H1 (cell line): Measurements from ENCODE around the gene ATG5. TPM values are rescaled to one million over a fixed set of nuclear protein-coding genes. Genes with fewer than 3 reads are reported as not detected.

Experiments used
- BCL11A ChIP-seq, 2 experiments: IDR thresholded peaks; one replicate each; pipeline ENCODE4 v1.6.1; 2011; ENCODE audit warnings: low read depth in 2 of 2, low read length in 2 of 2, mild to moderate bottlenecking in 2 of 2
- CBX5 ChIP-seq: fragments of 300-800, 300-1000 bp; sonication (generic); IDR thresholded peaks from 2 replicates; pipeline ENCODE4 v1.7.1; 2016; ENCODE audit warnings: antibody characterized with exemption, low read length, low read depth
- CREB1 ChIP-seq: IDR thresholded peaks from 2 replicates; pipeline ENCODE4 v1.6.1; 2012; ENCODE audit warnings: inconsistent platforms
- RAD21 ChIP-seq, 2 experiments: IDR thresholded peaks in 1 of 2; conservative IDR thresholded peaks in 1 of 2; 2 replicates each; pipeline ENCODE4 v1.6.1; 2011; ENCODE audit warnings: low read depth in 2 of 2, low read length in 2 of 2, improper control_type of control experiment in 1 of 2, inconsistent platforms in 1 of 2, mild to moderate bottlenecking in 1 of 2, moderate library complexity in 1 of 2
- RBBP5 ChIP-seq: IDR thresholded peaks from 2 replicates; pipeline ENCODE4 v1.7.1; 2012; ENCODE audit warnings: low read depth, mild to moderate bottlenecking, inconsistent platforms, low read length, moderate library complexity, borderline replicate concordance
- SIN3A ChIP-seq, 2 experiments: IDR thresholded peaks in 1 of 2; conservative IDR thresholded peaks in 1 of 2; 2 replicates each; pipeline ENCODE4 v1.6.1; 2011 to 2012; ENCODE audit warnings: low read length in 2 of 2, improper control_type of control experiment in 1 of 2, low read depth in 1 of 2, mild to moderate bottlenecking in 1 of 2
- polyA plus RNA-seq, 7 experiments: library from polyadenylated mRNA; depleted of rRNA in 3 of 7; stranded (reverse) in 5 of 7; unstranded in 2 of 7; fragments of >200 nt in 5 of 7; fragments of 200-250 nt in 2 of 7; gene quantifications; 1 replicate in 5 of 7; 2 replicates in 1 of 7; 4 replicates in 1 of 7; pipeline versions ENCODE4 v1.2.1 to v1.2.3, GENCODE V29; 2011 to 2013; ENCODE audit warnings: missing spikeins in 2 of 7, mixed read lengths in 2 of 7
- total RNA-seq: library from RNA; stranded (reverse); fragmentation: NEBNext Ultra II Directional; extraction: Animal tissue kit (Norgen Biotek cat#: 25700); gene quantifications from 2 replicates; pipeline ENCODE4 v1.2.1, GENCODE V29; 2021
- TF ChIP-seq, protein P1 (sequence below): IDR thresholded peaks from 2 replicates; pipeline ENCODE4 v1.6.1; 2012; ENCODE audit warnings: low read length, inconsistent platforms

Gene ATG5
- total and polyA plus RNA-seq, 2 of the 8 experiments (the other 6 are each of a cell fraction or from before 2014, with no cell fraction given), result 18.2 to 39.0 TPM

DNA sequence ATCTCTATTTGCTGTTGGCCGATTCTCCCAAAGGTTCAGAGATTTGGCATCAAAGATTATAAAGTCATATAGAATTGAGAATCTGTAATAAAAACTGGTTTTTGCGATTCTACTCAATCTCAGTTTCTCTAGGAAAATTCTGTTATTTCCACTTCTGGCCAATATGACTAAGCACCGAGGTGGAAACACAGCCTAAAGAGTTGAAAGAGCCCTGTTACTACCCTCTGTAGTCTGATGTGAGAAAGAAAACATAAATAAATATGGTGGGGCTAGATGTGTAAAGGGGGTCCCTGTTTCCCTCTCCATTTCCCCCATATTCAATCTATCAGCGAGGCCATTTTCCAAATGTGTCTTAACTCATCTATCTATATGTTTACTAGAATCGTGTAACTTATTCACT lies 156.0 kb downstream of the ATG5 start (continued):
- TF ChIP-seq, protein P1, sequence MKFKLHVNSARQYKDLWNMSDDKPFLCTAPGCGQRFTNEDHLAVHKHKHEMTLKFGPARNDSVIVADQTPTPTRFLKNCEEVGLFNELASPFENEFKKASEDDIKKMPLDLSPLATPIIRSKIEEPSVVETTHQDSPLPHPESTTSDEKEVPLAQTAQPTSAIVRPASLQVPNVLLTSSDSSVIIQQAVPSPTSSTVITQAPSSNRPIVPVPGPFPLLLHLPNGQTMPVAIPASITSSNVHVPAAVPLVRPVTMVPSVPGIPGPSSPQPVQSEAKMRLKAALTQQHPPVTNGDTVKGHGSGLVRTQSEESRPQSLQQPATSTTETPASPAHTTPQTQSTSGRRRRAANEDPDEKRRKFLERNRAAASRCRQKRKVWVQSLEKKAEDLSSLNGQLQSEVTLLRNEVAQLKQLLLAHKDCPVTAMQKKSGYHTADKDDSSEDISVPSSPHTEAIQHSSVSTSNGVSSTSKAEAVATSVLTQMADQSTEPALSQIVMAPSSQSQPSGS, result no peak
- TF ChIP-seq RAD21 (IDR thresholded peaks at IDR 0.05 in 1 of 2, conservative IDR thresholded peaks at IDR 0.05 in 1 of 2; ENCODE audit: low read depth in 2 of 2, low read length in 2 of 2) (no peak), SIN3A (conservative IDR thresholded peaks at IDR 0.05 in 1 of 2, IDR thresholded peaks at IDR 0.05 in 1 of 2; ENCODE audit: low read depth in 1 of 2, low read length in 2 of 2) (no peak), RBBP5 (no peak), CBX5 (no peak), CREB1 (no peak), BCL11A (IDR thresholded peaks at IDR 0.05; ENCODE audit: low read depth in 2 of 2, low read length in 2 of 2) (no peak)
